ENCODE results near the gene ZNF814.

DNA sequence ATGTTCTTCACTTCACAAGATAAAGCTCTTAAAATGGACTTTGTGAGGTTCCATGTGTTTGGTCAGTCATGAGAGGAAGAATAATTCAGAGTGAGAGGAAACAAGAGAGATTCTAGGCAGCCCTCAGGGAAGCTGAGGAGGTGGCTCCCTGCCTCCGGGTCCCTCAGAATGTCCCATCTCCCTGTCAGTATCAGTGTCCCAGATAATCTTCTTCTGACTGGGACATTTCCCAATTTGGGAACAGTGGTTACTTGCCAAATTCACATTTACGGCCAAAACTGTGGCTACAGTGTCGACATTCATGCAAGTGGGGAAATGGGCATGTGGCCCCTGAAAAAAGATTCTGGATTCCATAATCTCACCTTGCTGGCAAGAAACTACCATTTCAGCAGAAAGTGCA is 18.6 kb upstream of the ZNF814 start:
- no peak for TF ChIP-seq POLR2AphosphoS5 (IDR thresholded peaks at IDR 0.05; ENCODE audit: low read depth, low read length)
- TF ChIP-seq, protein P1, sequence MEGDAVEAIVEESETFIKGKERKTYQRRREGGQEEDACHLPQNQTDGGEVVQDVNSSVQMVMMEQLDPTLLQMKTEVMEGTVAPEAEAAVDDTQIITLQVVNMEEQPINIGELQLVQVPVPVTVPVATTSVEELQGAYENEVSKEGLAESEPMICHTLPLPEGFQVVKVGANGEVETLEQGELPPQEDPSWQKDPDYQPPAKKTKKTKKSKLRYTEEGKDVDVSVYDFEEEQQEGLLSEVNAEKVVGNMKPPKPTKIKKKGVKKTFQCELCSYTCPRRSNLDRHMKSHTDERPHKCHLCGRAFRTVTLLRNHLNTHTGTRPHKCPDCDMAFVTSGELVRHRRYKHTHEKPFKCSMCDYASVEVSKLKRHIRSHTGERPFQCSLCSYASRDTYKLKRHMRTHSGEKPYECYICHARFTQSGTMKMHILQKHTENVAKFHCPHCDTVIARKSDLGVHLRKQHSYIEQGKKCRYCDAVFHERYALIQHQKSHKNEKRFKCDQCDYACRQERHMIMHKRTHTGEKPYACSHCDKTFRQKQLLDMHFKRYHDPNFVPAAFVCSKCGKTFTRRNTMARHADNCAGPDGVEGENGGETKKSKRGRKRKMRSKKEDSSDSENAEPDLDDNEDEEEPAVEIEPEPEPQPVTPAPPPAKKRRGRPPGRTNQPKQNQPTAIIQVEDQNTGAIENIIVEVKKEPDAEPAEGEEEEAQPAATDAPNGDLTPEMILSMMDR (IDR thresholded peaks at IDR 0.05) = no peak
- TF ChIP-seq, protein P2, sequence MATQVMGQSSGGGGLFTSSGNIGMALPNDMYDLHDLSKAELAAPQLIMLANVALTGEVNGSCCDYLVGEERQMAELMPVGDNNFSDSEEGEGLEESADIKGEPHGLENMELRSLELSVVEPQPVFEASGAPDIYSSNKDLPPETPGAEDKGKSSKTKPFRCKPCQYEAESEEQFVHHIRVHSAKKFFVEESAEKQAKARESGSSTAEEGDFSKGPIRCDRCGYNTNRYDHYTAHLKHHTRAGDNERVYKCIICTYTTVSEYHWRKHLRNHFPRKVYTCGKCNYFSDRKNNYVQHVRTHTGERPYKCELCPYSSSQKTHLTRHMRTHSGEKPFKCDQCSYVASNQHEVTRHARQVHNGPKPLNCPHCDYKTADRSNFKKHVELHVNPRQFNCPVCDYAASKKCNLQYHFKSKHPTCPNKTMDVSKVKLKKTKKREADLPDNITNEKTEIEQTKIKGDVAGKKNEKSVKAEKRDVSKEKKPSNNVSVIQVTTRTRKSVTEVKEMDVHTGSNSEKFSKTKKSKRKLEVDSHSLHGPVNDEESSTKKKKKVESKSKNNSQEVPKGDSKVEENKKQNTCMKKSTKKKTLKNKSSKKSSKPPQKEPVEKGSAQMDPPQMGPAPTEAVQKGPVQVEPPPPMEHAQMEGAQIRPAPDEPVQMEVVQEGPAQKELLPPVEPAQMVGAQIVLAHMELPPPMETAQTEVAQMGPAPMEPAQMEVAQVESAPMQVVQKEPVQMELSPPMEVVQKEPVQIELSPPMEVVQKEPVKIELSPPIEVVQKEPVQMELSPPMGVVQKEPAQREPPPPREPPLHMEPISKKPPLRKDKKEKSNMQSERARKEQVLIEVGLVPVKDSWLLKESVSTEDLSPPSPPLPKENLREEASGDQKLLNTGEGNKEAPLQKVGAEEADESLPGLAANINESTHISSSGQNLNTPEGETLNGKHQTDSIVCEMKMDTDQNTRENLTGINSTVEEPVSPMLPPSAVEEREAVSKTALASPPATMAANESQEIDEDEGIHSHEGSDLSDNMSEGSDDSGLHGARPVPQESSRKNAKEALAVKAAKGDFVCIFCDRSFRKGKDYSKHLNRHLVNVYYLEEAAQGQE (IDR thresholded peaks at IDR 0.05; ENCODE audit: insufficient read depth in 1 of 2, low read depth in 2 of 2, low read length in 1 of 2) = no peak
